ENCODE data around the gene TLK2. TPM values are rescaled to one million over a fixed set of nuclear protein-coding genes. Genes with fewer than 3 reads are reported as not detected.

TLK2 gene
- total RNA-seq, 1 experiment from 2014 or later: 68.8 TPM

DNA sequence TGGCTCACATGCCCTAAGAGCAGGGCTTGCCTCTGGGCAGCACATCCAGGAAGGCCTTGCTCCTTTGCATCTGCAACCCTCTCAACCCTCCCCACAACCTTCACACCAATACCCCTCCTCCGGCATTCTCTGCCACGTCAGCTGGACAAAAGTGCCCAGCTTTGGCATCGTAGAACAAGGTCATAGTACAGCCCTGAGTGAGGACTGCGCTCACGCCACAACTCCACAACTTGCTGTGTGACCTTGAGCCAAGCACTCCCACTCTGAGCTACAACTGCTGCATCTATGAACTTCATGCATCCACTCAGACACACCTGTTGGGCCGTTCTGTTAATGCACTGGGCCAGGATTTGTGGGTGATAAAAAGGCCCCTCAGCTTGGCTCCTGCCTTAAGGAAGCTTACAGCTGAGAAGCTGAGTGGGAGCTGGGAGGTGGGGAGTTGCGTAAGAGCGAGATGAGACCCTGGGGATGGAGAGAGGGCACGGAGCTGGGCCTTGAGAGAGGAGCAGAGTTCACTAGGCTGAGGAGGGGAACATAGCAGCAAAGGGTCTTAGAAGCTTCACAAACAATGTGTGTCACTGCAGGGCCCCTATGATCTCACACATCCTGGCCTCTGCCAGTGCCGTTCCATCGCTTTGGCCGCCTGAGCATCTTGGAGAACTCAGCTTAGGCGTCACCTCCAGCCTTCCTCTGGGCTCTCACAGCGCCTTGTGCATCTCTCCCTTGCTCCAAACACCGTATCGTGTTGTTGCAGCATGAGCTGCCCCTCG, 140.2 kb downstream of the TLK2 start:
- ChIA-PET CTCF (no interaction called here), POLR2A (interaction anchor here (0.6 kb wide), 1 partner anchor 1098 kb away, joined by 3 read pairs; no protein-coding TSS in a partner anchor)
- no peaks in the 10 kb centered on the region for H3K4me1 Mint-ChIP-seq (ENCODE audit: low read depth, unreplicated experiment)
- no peaks in the 10 kb centered on the region for H3K27me3 Mint-ChIP-seq (ENCODE audit: insufficient read depth, unreplicated experiment)
- intact Hi-C loops (cut with micrococcal nuclease; ENCODE audit: unreplicated experiment): no loop called here
- TF ChIP-seq, protein P1, sequence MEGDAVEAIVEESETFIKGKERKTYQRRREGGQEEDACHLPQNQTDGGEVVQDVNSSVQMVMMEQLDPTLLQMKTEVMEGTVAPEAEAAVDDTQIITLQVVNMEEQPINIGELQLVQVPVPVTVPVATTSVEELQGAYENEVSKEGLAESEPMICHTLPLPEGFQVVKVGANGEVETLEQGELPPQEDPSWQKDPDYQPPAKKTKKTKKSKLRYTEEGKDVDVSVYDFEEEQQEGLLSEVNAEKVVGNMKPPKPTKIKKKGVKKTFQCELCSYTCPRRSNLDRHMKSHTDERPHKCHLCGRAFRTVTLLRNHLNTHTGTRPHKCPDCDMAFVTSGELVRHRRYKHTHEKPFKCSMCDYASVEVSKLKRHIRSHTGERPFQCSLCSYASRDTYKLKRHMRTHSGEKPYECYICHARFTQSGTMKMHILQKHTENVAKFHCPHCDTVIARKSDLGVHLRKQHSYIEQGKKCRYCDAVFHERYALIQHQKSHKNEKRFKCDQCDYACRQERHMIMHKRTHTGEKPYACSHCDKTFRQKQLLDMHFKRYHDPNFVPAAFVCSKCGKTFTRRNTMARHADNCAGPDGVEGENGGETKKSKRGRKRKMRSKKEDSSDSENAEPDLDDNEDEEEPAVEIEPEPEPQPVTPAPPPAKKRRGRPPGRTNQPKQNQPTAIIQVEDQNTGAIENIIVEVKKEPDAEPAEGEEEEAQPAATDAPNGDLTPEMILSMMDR (IDR thresholded peaks at IDR 0.05; ENCODE audit: insufficient read depth in 1 of 2, low read depth in 1 of 2, low read length in 1 of 2, severe bottlenecking in 1 of 2, unreplicated experiment in 1 of 2): no peak
- H3K36me3 ChIP-seq (ENCODE audit: control insufficient read depth, insufficient read depth, low read length): peaks cover 1% of the 10 kb centered on the region
- no peak overlapping the region for H3K4me3 ChIP-seq (ENCODE audit: low read depth, low read length)
- H3K4me3 Mint-ChIP-seq (ENCODE audit: unreplicated experiment): no peak overlapping the region
- DNase-seq: no peak
- H3K27me3 ChIP-seq (replicated peaks; ENCODE audit: control insufficient read depth, insufficient read depth, low read length): no peaks in the 10 kb centered on the region
- H3K9me3 ChIP-seq: no peaks in the 10 kb centered on the region
- H3K9me3 Mint-ChIP-seq (ENCODE audit: unreplicated experiment): no peaks in the 10 kb centered on the region
- BruUV-seq (replicated peaks): no TSS peak
- H3K27ac Mint-ChIP-seq (ENCODE audit: unreplicated experiment): no peak overlapping the region
- peaks cover 36% of the 10 kb centered on the region for H3K36me3 Mint-ChIP-seq (ENCODE audit: insufficient read depth, unreplicated experiment)
- H3K4me1 ChIP-seq: no peaks in the 10 kb centered on the region

DNA sequence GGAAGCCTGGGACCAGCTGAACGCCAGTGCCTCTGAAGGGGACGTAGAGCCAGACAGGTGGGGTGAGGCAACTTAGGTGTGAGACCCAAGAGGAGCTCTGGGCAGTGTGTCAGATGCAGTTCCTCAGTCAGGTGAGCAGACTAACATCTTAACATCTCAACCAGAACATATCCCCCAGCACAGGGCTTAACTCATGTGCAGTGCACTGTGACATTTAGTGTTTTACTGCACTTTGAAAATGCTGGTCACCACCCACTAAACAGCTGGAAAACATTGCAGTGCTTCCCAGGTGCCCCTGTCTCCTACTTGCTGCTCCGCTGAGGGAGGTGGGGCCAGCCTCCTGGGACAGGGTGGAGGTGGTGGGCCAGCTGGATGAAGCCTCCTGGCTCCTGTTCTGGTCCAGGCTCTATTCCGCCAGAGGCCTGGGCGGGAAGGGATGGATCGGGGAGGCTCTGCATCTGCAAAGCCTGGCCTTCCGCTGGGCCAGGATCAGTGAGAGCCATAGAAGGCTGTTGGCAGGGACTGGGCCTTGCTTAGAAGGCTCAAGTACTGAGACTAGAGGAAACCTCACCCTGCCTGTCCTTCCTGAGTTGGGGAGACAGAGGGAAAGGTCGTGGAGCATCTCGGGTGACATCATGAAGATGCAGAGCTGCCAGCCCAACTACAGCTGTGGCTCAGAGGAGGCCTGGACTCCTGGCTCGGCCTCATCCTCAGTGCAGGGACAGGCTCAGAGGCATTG, 141.0 kb downstream of the TLK2 start:
- Mint-ChIP-seq H3K27ac (ENCODE audit: unreplicated experiment) (no peak overlapping the region), H3K9me3 (ENCODE audit: unreplicated experiment) (no peaks in the 10 kb centered on the region)

DNA sequence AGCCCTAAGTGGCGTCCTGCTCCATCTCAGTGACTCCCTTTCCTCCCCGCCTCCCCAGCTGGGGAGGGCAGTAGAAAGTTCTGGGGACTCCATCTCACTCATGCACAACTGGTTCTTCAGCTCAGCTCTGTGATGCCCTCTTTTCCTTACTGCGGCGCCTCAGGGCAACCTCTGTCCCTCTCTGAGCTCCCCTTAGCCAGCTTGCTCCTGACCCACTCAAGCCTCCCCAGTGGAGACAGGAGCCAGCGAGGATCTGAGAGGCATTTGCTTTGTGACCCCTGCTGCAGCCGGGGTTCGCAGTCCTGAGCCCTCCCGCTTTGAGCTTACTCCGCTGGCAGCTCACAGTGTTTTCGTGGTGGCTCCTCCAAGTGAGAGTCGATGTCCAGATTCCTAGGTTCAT, 142.6 kb downstream of the TLK2 start:
- Mint-ChIP-seq H3K27me3 (ENCODE audit: insufficient read depth, unreplicated experiment) (no peaks in the 10 kb centered on the region), H3K4me3 (ENCODE audit: unreplicated experiment) (no peak overlapping the region), H3K27ac (ENCODE audit: unreplicated experiment) (no peak overlapping the region), H3K9me3 (ENCODE audit: unreplicated experiment) (no peaks in the 10 kb centered on the region), H3K36me3 (ENCODE audit: insufficient read depth, unreplicated experiment) (peaks cover 38% of the 10 kb centered on the region), H3K4me1 (ENCODE audit: low read depth, unreplicated experiment) (peaks cover under 1% of the 10 kb centered on the region)
- Histone ChIP-seq H3K4me3 (ENCODE audit: low read depth, low read length) (no peak overlapping the region), H3K9me3 (no peaks in the 10 kb centered on the region), H3K4me1 (no peaks in the 10 kb centered on the region), H3K36me3 (ENCODE audit: control insufficient read depth, insufficient read depth, low read length) (no peaks in the 10 kb centered on the region; the same call in none of the 2 replicates), H3K27me3 (replicated peaks; ENCODE audit: control insufficient read depth, insufficient read depth, low read length) (no peaks in the 10 kb centered on the region)
- no TSS peak for BruUV-seq (replicated peaks)
- ChIA-PET CTCF (interaction anchor here (0.6 kb wide), 1 partner anchor 68 kb away, joined by 3 read pairs; no protein-coding TSS in a partner anchor), POLR2A (no interaction called here)
- TF ChIP-seq, protein P1 (IDR thresholded peaks at IDR 0.05; ENCODE audit: insufficient read depth in 1 of 2, low read depth in 1 of 2, low read length in 1 of 2, severe bottlenecking in 1 of 2, unreplicated experiment in 1 of 2): no peak
- intact Hi-C loops (cut with micrococcal nuclease; ENCODE audit: unreplicated experiment): no loop called here
- DNase-seq: no peak

More for the DNA sequence above, 141.0 kb downstream of the TLK2 start:
- Histone ChIP-seq H3K27me3 (replicated peaks; ENCODE audit: control insufficient read depth, insufficient read depth, low read length) (no peaks in the 10 kb centered on the region), H3K4me1 (no peaks in the 10 kb centered on the region), H3K36me3 (ENCODE audit: control insufficient read depth, insufficient read depth, low read length) (peaks cover 1% of the 10 kb centered on the region), H3K4me3 (ENCODE audit: low read depth, low read length) (no peak overlapping the region), H3K9me3 (no peaks in the 10 kb centered on the region)
- BruUV-seq (replicated peaks): no TSS peak
- POLR2A ChIA-PET: interaction anchor here (0.6 kb wide), 1 partner anchor 1098 kb away, joined by 3 read pairs; no protein-coding TSS in a partner anchor
- CTCF ChIA-PET: no interaction called here
- DNase-seq: no peak
- H3K36me3 Mint-ChIP-seq (ENCODE audit: insufficient read depth, unreplicated experiment): peaks cover 30% of the 10 kb centered on the region
- intact Hi-C loops (cut with micrococcal nuclease; ENCODE audit: unreplicated experiment): no loop called here
- no peaks in the 10 kb centered on the region for H3K4me1 Mint-ChIP-seq (ENCODE audit: low read depth, unreplicated experiment)
- H3K27me3 Mint-ChIP-seq (ENCODE audit: insufficient read depth, unreplicated experiment): no peaks in the 10 kb centered on the region
- H3K4me3 Mint-ChIP-seq (ENCODE audit: unreplicated experiment): no peak overlapping the region
- TF ChIP-seq, protein P1 (IDR thresholded peaks at IDR 0.05; ENCODE audit: insufficient read depth in 1 of 2, low read depth in 1 of 2, low read length in 1 of 2, severe bottlenecking in 1 of 2, unreplicated experiment in 1 of 2): no peak

All from Caco-2 (cell line).